ENCODE data around the gene ARFGAP1. TPM values are rescaled to one million over a fixed set of nuclear protein-coding genes. Genes with fewer than 3 reads are reported as not detected.

ARFGAP1 gene
- total and polyA plus RNA-seq, 4 donors, result 35.3 to 116 (median 83.3) TPM

DNA sequence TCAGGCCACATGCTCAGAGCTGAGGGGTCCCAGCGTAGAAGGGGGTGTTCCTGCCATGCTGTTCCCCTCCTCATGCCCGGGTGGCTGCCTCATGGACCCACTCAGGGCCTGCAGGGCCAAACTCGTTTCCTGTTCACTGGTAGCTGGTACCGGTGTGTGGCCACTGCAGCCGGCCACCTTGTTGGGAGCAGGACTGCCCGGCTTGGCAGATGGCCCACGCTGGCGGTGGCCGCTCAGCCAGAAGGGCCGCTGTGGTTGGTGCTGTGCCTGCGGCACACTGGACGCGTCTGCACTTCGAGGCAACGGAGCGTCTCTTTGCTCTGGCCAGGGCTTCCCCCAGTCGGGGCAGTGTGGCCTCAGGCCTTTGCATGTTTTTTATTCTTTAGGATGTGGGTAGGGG lies 10.3 kb downstream of the ARFGAP1 start:
- no peak overlapping the region for H3K4me3 ChIP-seq (ENCODE audit: low read depth, low read length)
- no peaks in the 10 kb centered on the region for H3K9me3 ChIP-seq (ENCODE audit: control insufficient read depth, insufficient read depth, low read length)
- H3K27ac ChIP-seq (ENCODE audit: low read depth, low read length), result no peak overlapping the region
- no peaks in the 10 kb centered on the region for H3K27me3 ChIP-seq (ENCODE audit: control insufficient read depth, insufficient read depth, low read length)
- WGBS (ENCODE audit: insufficient coverage), result 95% methylated on average over 17 of the region's 17 CpGs
- H3K4me1 ChIP-seq (ENCODE audit: control insufficient read depth, insufficient read depth, low read length), result peaks cover 4% of the 10 kb centered on the region
- DNase-seq (ENCODE audit: low read depth in 4 of 6, low spot score in 6 of 6), result no peak
- H3K36me3 ChIP-seq (ENCODE audit: control insufficient read depth, insufficient read depth, low read length), result peaks cover 100% of the 10 kb centered on the region

DNA sequence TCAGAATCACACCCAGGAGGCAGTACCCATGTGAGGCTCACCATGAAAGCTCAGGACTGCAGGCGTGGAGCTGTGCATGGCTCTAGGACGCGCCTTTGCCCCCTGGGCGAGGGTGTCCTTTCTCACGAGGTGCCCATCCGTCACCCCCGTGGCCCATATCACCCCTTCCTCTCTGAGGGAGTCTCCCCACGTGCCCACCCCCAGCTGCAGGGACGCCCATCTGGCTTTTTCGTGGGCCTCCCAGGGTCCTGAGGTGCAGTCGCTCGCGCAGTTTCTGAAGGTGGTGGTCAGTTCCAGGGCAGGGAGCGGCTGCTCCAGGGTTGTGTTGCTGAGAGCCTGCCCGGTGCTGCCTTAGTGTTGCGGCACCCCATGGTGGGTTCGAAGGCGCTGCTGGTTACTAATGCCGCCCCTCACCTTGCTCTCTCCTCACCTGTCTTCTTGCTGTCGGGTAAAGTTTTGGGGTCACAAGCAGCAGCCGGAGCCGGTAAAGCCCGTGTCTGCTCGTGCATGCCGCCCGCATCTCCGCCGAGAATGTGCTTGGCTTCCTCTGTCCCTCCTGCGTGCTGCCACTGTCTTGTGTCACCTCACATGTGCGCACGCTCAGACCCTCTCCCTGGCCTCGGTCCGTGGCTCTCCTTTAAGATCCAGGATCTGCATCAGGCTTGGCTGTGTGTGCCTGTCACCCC lies 10.9 kb downstream of the ARFGAP1 start:
- no peak overlapping the region for H3K27ac ChIP-seq (ENCODE audit: low read depth, low read length)
- DNase-seq (ENCODE audit: low read depth in 4 of 6, low spot score in 6 of 6), result no peak
- H3K27me3 ChIP-seq (ENCODE audit: control insufficient read depth, insufficient read depth, low read length), result no peaks in the 10 kb centered on the region
- WGBS (ENCODE audit: insufficient coverage), result 94% methylated on average over 31 of the region's 33 CpGs
- peaks cover 4% of the 10 kb centered on the region for H3K4me1 ChIP-seq (ENCODE audit: control insufficient read depth, insufficient read depth, low read length)
- no peaks in the 10 kb centered on the region for H3K9me3 ChIP-seq (ENCODE audit: control insufficient read depth, insufficient read depth, low read length)
- H3K36me3 ChIP-seq (ENCODE audit: control insufficient read depth, insufficient read depth, low read length), result peaks cover 100% of the 10 kb centered on the region
- no peak overlapping the region for H3K4me3 ChIP-seq (ENCODE audit: low read depth, low read length)

DNA sequence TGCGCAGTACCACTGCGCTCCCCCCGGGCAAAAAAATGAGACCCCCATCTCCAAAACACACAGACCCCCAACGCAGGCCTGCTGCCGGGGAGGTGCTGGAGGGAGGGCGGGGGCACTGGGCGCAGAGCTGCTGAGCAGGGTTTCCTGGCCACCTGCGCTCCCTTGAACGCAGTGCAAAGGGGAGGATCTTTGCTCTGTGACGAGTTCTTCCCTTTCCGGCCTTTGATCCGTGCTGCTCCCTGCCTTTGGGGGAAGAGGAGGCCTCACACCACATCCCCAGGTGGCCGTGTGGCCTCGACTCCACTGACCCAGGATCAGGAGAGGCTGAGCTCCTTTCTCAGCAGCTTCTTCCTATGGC lies 11.4 kb downstream of the ARFGAP1 start:
- Histone ChIP-seq H3K4me3 (ENCODE audit: low read depth, low read length) (no peak overlapping the region), H3K4me1 (ENCODE audit: control insufficient read depth, insufficient read depth, low read length) (peaks cover 4% of the 10 kb centered on the region), H3K27me3 (ENCODE audit: control insufficient read depth, insufficient read depth, low read length) (no peaks in the 10 kb centered on the region), H3K36me3 (ENCODE audit: control insufficient read depth, insufficient read depth, low read length) (peaks cover 100% of the 10 kb centered on the region), H3K27ac (ENCODE audit: low read depth, low read length) (no peak overlapping the region), H3K9me3 (ENCODE audit: control insufficient read depth, insufficient read depth, low read length) (no peaks in the 10 kb centered on the region)
- no peak for DNase-seq (ENCODE audit: low read depth in 4 of 6, low spot score in 6 of 6)
- 73% methylated on average over 9 of the region's 14 CpGs for WGBS (ENCODE audit: insufficient coverage)

DNA sequence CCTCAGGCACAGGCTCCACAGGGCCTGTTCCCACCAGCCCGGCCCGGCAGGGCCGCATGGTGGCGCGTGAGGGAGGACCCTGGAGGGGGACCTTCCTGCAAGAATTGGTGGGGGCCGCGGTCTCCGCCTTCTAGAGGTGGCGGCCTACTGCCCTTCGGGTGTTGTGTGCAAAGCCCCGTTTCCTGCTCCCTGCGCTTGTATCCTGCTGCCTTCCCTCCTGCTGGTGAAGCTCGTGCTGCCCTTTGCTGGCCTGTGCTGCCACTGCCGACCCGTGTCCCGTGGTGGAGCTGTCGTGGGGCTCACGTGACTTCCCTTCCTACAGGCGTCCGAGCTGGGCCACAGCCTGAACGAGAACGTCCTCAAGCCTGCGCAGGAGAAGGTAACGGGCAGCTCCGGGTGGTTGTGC lies 11.9 kb downstream of the ARFGAP1 start:
- H3K36me3 ChIP-seq (ENCODE audit: control insufficient read depth, insufficient read depth, low read length), result peaks cover 100% of the 10 kb centered on the region
- no peak overlapping the region for H3K27ac ChIP-seq (ENCODE audit: low read depth, low read length)

DNA sequence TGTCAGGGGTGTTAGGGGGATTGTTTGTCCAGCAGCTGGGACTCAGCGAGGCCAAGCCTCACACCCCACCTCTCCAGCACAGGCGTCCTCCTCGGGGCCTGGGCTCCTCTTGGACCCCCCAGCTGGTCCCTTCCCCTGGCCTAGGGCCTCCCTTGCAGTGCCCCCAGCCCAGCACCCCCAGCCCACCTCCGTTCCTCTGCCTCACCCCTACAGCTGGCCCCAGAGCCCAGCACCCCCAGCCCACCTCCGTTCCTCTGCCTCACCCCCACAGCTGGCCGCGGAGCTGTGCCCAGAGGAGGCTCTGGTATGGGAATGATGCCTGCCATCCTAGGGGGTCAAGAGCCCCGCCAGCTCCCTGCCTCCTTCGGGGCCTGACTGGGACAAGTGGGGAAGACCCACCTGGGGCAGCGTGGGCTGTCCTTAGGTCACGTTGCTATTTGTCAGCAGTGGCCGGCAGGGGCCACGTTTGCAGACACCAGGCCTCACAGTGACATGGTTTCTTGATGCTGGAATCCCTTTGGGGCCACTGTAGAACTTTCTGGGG lies 12.4 kb downstream of the ARFGAP1 start:
- WGBS (ENCODE audit: insufficient coverage), result 95% methylated on average over 11 of the region's 13 CpGs
- Histone ChIP-seq H3K4me1 (ENCODE audit: control insufficient read depth, insufficient read depth, low read length) (peaks cover 4% of the 10 kb centered on the region), H3K27ac (ENCODE audit: low read depth, low read length) (no peak overlapping the region), H3K27me3 (ENCODE audit: control insufficient read depth, insufficient read depth, low read length) (no peaks in the 10 kb centered on the region), H3K9me3 (ENCODE audit: control insufficient read depth, insufficient read depth, low read length) (no peaks in the 10 kb centered on the region), H3K4me3 (ENCODE audit: low read depth, low read length) (no peak overlapping the region), H3K36me3 (ENCODE audit: control insufficient read depth, insufficient read depth, low read length) (peaks cover 100% of the 10 kb centered on the region)
- DNase-seq (ENCODE audit: low read depth in 4 of 6, low spot score in 6 of 6), result no peak

More for the DNA sequence above, 11.9 kb downstream of the ARFGAP1 start:
- Histone ChIP-seq H3K9me3 (ENCODE audit: control insufficient read depth, insufficient read depth, low read length) (no peaks in the 10 kb centered on the region), H3K27me3 (ENCODE audit: control insufficient read depth, insufficient read depth, low read length) (no peaks in the 10 kb centered on the region), H3K4me3 (ENCODE audit: low read depth, low read length) (no peak overlapping the region), H3K4me1 (ENCODE audit: control insufficient read depth, insufficient read depth, low read length) (peaks cover 4% of the 10 kb centered on the region)
- WGBS (ENCODE audit: insufficient coverage), result 87% methylated on average over 22 of the region's 25 CpGs
- no peak for DNase-seq (ENCODE audit: low read depth in 4 of 6, low spot score in 6 of 6)

DNA sequence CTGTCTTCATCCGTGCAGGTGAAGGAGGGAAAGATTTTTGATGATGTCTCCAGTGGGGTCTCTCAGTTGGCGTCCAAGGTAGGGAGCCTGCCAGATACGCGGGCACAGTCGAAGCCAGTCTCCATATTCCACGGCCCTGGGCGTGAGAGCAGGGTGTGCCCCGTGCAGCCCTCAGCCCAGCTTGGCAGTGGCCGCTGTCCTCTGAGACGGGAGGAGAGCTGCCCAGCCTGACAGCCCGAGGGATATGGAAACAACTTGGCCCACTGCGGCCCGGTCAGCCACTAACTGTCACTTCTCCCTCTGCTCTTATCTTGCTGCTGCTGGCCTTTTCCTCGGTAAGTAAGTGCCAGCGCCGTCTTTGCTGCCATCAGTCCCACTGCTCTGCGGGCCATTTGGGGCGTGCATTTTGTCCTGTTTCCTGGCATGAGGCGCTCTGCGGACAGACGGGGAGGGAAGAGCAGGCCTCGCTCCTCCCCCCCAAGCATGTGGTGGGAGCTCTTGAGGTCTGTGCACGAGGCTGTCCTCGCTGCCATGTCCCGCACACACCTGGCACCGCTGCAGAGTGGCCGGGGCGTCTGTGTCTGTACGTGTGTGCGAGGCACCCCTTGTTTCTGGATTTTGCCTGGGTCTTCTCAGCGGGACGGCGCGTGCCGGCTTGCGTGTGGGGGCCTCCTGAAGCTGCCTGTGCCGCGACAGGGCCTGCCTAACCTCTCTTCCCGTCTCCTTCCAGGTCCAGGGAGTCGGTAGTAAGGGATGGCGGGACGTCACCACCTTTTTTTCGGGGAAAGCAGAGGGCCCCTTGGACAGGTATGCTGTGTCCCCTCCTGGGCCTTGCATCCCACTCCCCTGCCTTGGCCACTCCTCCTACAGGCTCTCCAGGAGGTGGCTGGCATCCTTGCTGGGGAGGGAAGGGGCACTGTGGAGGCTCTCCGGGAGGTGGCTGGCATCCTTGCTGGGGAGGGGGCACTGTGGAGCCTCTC lies 13.3 kb downstream of the ARFGAP1 start:
- Histone ChIP-seq H3K27ac (ENCODE audit: low read depth, low read length) (no peak overlapping the region), H3K36me3 (ENCODE audit: control insufficient read depth, insufficient read depth, low read length) (peaks cover 100% of the 10 kb centered on the region), H3K9me3 (ENCODE audit: control insufficient read depth, insufficient read depth, low read length) (no peaks in the 10 kb centered on the region), H3K4me1 (ENCODE audit: control insufficient read depth, insufficient read depth, low read length) (peaks cover 8% of the 10 kb centered on the region), H3K4me3 (ENCODE audit: low read depth, low read length) (no peak overlapping the region), H3K27me3 (ENCODE audit: control insufficient read depth, insufficient read depth, low read length) (no peaks in the 10 kb centered on the region)
- no peak for DNase-seq (ENCODE audit: low read depth in 4 of 6, low spot score in 6 of 6)
- WGBS (ENCODE audit: insufficient coverage), result 94% methylated on average over 43 of the region's 44 CpGs

DNA sequence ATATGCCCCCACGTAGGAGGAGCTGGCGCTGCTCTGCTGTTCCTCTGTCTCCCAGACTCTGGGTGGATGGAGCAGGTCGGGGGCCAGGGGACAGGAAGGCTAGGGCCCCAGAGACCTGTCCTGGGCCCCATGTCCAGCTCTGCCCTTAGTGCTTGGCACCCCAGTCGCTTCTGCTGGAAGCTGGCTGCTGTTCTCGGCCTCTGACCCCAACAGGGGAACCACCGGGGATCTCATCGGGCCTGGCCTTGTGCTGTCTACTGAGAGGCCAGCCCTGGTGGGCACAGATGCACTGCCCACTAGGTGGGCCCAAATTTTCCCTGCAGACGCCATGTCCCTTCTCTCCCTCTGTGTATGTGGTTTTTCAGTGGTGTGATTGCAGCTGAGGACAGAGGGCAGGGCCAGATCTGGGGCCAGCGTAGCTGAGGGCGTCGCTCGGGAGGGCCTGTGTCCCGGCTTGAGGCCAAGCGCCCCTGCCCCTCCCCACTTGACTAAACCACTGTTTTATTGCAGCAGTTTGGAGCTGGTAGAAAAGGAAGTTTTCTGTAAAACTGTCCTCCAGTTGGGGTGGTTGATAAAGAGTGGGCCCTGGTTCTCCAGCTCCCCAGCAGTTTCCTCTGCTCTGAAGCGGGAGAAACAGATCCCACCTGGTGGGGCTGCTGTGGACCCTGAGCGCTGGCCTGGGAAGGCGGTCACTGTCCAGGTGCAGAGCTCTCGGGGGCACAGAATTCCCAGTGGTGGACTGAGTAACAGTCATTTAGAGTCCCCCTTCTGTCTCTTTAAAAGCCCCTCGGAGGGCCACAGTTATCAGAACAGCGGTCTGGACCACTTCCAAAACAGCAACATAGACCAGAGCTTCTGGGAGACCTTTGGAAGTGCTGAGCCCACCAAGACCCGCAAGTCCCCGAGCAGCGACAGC lies 14.4 kb downstream of the ARFGAP1 start:
- 88% methylated on average over 16 of the region's 23 CpGs for WGBS (ENCODE audit: insufficient coverage)
- peaks cover 98% of the 10 kb centered on the region for H3K36me3 ChIP-seq (ENCODE audit: control insufficient read depth, insufficient read depth, low read length)
- no peak overlapping the region for H3K27ac ChIP-seq (ENCODE audit: low read depth, low read length)
- no peaks in the 10 kb centered on the region for H3K27me3 ChIP-seq (ENCODE audit: control insufficient read depth, insufficient read depth, low read length)
- no peaks in the 10 kb centered on the region for H3K9me3 ChIP-seq (ENCODE audit: control insufficient read depth, insufficient read depth, low read length)
- peaks cover 18% of the 10 kb centered on the region for H3K4me1 ChIP-seq (ENCODE audit: control insufficient read depth, insufficient read depth, low read length)
- no peak overlapping the region for H3K4me3 ChIP-seq (ENCODE audit: low read depth, low read length)
- DNase-seq (ENCODE audit: low read depth in 4 of 6, low spot score in 6 of 6), result no peak

DNA sequence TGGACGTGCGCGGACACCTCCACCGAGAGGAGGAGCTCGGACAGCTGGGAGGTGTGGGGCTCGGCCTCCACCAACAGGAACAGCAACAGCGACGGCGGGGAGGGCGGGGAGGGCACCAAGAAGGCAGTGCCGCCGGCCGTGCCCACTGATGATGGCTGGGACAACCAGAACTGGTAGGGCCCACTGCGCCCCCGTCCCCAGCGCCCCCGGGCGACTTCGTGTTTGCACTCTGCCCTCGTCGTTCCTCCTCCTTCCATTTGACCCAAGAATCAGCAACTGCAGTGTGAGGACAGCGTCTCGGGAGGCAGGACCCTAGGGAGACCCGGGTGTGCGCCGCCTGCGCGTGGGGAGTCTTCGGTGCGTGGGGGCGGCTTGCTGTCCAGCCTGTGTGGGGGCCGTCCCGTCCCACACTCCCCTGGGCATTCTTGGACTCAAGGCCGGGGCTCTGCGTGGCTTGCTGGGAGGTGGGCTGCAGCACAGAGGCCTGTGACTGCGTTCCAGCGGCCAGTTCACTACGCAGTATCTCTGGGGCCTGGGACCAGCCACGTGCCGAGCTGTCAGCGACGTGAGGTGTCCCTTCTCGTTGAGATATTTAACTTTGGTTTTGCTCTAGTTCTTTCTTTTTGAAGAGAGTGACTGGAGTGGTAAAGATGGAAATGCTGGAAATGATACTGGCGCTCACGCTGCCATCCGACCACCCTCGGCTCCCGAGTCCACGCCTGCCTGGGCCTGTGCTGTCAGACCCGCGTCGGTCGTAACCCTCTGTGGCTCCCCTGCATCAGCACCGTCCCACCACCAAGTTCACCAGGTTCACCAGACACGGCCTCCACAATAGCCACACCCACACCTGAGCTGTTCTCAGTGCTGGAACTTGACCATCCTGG lies 15.3 kb downstream of the ARFGAP1 start:
- no peak overlapping the region for H3K27ac ChIP-seq (ENCODE audit: low read depth, low read length)
- DNase-seq (ENCODE audit: low read depth in 4 of 6, low spot score in 6 of 6), result no peak
- no peaks in the 10 kb centered on the region for H3K27me3 ChIP-seq (ENCODE audit: control insufficient read depth, insufficient read depth, low read length)
- WGBS (ENCODE audit: insufficient coverage), result 93% methylated on average over 54 of the region's 55 CpGs
- H3K36me3 ChIP-seq (ENCODE audit: control insufficient read depth, insufficient read depth, low read length), result peaks cover 95% of the 10 kb centered on the region
- no peak overlapping the region for H3K4me3 ChIP-seq (ENCODE audit: low read depth, low read length)
- peaks cover 27% of the 10 kb centered on the region for H3K4me1 ChIP-seq (ENCODE audit: control insufficient read depth, insufficient read depth, low read length)
- no peaks in the 10 kb centered on the region for H3K9me3 ChIP-seq (ENCODE audit: control insufficient read depth, insufficient read depth, low read length)
